HG03097 (cell line): Measurements from ENCODE around the gene NHSL1.

Experiments used
- ATAC-seq: cut with Tn5 transposase; IDR thresholded peaks from one replicate; pipeline ENCODE4 v1.9.1; 2021; ENCODE audit not compliant: unreplicated experiment, low FRiP score

Gene NHSL1, protein sequence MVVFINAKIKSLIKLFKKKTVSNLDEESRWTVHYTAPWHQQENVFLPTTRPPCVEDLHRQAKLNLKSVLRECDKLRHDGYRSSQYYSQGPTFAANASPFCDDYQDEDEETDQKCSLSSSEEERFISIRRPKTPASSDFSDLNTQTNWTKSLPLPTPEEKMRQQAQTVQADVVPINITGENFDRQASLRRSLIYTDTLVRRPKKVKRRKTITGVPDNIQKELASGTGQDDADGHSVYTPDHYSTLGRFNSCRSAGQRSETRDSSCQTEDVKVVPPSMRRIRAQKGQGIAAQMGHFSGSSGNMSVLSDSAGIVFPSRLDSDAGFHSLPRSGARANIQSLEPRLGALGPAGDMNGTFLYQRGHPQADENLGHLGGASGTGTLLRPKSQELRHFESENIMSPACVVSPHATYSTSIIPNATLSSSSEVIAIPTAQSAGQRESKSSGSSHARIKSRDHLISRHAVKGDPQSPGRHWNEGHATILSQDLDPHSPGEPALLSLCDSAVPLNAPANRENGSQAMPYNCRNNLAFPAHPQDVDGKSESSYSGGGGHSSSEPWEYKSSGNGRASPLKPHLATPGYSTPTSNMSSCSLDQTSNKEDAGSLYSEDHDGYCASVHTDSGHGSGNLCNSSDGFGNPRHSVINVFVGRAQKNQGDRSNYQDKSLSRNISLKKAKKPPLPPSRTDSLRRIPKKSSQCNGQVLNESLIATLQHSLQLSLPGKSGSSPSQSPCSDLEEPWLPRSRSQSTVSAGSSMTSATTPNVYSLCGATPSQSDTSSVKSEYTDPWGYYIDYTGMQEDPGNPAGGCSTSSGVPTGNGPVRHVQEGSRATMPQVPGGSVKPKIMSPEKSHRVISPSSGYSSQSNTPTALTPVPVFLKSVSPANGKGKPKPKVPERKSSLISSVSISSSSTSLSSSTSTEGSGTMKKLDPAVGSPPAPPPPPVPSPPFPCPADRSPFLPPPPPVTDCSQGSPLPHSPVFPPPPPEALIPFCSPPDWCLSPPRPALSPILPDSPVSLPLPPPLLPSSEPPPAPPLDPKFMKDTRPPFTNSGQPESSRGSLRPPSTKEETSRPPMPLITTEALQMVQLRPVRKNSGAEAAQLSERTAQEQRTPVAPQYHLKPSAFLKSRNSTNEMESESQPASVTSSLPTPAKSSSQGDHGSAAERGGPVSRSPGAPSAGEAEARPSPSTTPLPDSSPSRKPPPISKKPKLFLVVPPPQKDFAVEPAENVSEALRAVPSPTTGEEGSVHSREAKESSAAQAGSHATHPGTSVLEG (N-terminal part only)

DNA sequence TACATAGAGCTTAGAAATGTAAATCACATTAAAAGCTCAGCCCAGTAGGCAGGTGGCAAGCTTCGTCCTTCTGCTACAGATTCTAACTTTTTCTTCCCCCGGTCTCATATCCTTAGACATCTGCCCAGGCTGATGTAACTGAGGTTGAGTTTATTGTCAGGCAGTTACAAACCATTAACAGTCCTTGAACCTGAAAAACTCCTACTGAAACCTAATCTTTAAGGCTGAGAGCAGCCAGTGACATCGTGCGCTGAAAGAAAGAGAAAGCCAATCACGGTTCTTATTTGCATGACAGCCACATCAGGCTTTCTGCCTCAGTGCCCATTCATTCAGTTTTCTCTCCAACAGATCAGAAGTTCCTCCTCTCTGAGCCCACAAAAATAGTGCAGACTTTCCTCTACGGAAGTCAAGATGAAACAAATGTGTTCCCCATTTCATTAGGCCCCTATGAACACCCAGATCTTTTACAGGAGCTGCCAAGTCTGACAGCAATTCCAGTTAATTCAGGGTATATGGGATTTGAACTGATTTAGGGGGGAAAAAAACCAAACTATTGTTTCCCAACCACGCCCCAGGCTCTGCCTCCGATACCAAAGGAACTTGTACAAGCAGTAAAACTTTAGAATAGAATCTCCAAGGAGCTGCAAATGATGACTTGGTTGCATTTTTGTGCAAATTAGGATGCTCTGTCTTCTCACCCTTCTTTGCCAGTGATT, at the start of gene NHSL1:
NHSL1 (minus strand) TSS at position 192 of the 716 bp plus-strand sequence. CDS start 204 bp downstream, outside the sequence.
- ATAC-seq, result peak; percentile 94

DNA sequence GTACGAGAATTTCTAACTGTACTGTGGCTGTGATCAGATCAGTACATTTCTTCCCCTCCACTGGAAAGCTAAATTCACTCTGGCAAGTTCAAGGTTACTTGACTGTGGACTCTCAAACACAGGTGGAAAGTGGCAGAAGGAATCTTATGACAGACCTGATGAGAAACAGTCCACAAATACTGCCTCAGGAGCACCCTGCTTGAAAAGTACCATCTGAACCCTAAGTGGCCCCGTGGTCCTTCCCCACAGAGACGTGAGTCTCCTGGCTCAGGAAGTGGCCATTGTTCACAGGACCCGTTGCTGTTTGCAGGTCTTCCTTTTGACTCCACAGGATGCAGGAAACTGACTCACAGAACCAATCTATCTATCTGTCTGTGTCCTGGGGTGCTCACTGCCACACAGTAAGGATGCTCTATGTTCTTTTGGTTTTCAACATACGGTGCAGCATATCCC, 47.5 kb upstream of the NHSL1 start:
- no peak for ATAC-seq

DNA sequence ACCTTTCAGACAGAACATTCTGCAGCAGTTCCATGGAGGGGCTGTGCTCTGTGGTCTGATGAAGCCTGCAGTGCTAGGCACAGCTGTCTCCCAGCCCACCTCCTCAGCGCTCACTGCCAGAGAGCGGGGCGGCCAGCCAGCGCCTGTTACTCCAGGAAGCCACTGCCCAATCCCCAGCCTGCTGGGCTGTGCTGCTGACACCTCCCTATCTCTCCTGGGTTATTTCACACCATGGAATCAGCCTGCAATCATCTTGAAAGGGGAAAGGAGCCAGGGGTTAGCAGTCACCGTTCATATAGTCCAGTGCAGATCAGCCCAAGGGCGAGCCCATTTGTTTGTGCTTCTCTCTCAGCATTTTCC, 46.3 kb upstream of the NHSL1 start:
- no peak for ATAC-seq

DNA sequence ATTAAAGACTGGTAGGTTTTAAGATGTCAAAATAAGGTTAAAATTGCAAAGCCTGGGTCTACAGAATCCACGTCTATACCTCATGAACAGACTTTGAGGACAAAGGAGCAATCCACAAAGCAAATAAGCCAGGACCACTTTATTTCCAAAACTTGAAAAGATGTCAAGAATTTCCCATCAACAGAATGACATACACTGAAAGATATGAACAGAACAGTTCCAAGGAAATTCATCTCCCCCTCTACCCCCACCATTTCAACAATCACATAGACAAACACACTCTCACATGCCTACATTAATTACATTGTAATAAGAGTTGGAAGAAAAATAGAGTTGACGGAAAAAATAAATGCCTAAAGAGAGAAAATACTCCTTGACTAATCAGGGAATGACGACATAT, 45.2 kb upstream of the NHSL1 start:
- ATAC-seq, result no peak

DNA sequence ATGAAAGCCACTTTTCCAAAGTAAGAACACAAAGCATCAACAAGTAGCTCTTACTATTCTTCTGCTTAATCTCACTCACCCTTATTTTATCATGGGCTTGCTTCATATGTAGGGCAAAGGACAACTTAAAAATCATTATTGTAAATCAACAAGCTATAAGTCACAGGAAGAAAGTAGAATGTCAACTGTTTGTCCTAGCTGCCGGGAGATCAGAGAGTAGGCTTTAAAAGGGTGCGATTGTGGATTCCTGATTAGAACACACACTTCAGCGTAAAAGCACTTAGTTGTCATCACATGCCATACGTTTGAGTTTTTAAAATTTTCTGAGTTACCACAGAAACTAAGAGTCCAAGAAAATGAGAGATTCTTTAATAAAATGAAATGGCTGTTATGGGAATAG, 44.4 kb upstream of the NHSL1 start:
- no peak for ATAC-seq

- ATAC-seq, result no peak
Measured at GRCh38 chr6:138541823-138542481, 42.7 kb upstream of the NHSL1 start.

GRCh38 chr6:138540468-138540867, 41.2 kb upstream of the NHSL1 start:
- no peak for ATAC-seq

DNA sequence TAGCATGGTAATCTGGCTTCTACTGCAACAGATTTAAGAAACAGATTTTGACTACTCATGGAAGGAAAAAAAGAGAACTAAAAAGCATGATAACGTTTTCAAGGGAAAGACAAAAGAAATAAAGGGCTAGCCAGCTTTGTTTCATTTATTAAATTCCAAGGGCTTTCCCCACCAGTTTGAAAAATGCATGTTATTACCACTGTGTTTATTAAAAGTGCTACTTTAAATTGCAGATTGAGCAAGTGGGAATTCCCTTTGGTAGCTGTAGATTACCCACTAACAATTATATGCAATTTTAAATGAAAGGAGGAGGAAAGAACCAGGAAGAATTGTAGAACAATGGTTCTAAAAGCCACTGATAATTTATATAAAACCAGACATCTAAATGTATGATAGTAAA, 40.6 kb upstream of the NHSL1 start:
- ATAC-seq, result no peak

DNA sequence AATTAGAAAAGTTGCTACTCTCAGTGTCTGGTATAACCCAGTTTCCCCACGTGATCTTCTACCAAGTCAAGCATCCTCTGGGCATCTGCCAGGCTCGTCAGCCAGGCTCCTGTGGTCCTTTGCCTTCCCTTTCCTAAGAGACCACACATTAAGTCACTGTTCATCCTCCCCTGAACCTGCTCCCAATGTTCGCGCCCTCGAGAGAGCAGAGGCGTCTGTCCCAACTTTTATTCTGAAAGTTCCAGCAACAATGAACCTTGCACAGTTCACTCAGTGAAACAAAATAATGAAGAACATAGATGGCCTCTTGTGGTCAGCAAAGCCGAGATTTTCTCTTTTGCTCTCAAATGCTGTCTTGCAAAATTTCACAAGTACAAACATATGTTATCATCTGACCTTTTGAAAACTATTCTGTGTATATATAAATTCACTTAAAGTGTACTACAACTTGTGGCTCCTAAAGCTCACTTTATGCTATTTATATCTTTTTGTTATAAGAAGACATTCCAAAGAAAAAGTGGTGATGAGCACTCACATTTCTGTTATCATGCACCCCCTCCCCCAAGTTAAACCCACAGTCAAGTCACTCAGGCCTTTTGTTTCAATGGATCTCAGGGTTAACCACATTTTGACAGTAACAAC, 39.2 kb upstream of the NHSL1 start:
- no peak for ATAC-seq

DNA sequence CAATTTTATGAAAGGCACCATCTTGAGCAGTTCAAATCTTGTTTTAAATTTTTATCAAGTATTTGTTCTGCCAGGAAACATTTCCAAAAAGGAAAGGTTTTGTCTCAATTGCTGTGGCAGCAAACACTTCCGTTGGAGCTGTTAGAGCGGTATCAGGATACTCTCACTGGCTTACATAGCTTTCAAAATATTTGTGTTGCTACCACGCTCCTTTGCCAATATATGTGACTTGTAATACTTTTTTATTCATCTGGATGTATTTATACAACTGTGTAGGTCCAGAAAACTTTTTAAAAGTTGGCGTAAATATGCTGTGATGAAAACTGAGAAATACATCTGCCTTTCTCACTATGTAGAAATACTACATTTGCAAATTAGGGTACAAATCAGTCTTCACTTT, 37.8 kb upstream of the NHSL1 start:
- ATAC-seq, result no peak

GRCh38 chr6:138535728-138536455, 36.6 kb upstream of the NHSL1 start:
- no peak for ATAC-seq

DNA sequence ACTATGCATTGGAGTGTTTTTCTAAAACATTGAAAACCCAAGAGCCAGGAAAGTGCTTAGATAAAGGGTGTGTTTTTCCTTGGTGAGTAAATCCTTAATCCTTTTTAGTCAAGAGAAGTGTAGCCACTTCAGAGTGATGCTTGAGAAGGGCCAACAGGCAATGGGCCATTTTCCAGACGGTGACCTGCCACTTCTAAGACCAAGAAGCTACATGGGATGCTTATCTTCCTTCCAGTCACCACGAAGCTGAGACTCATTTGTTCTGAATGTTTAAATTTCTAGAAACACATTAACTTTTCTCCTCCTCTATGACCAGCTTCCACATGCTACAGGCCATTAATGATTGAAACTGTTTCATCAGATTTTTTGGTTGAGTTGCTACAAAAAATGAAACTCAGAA, 34.4 kb upstream of the NHSL1 start:
- no peak for ATAC-seq

- ATAC-seq, result no peak
Measured at GRCh38 chr6:138531387-138531786, 32.1 kb upstream of the NHSL1 start.

- ATAC-seq, result no peak
Measured at GRCh38 chr6:138529478-138529877, 30.2 kb upstream of the NHSL1 start.

DNA sequence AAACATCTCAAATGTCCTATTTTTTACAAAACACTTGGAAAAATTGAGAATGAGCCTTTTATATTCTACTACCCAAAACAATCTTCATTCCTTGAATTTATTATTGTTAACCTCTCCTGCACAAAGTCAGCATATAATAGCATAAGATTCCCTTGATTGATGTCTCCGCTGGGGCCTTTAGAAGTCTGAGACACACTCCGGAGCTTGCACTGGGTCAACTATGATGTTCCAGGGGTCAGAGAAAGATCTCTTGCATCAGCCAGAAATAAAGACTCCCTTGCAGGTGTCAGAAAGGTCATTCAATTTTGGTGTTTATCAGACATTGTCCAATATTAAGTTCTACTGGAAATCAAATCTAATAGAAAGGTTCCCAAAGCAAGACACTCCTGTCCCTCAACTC, 29.7 kb upstream of the NHSL1 start:
- no peak for ATAC-seq

GRCh38 chr6:138528137-138528536, 28.8 kb upstream of the NHSL1 start:
- ATAC-seq, result no peak

- ATAC-seq, result no peak
Measured at GRCh38 chr6:138527411-138528088, 28.3 kb upstream of the NHSL1 start.

DNA sequence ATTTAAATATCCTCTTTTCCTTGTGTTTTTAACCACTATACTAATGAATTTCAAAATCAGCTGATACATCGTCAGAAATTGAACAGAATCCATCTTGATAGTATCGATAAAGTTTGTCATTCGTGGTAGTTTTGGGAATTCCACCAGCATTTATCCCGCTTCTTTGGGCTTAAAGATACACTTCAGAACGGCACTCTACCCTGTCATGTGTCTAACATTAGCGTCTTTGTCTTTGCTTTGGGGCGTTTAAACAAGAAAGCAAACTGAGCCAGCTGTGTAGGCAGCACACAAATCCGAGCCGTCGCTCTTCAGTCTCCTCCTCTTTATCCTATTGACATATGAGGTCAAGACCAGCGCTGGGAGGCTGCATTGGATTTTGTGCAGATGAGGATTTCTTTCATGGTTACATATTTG, 27.5 kb upstream of the NHSL1 start:
- ATAC-seq, result no peak
